GM12878 (cell line): ENCODE results near the gene ANO2. TPM values are rescaled to one million over a fixed set of nuclear protein-coding genes. Genes with fewer than 3 reads are reported as not detected.

ENCODE experiments used
- ATAC-seq: fragments of 200-7000 bp; cut with Tn5 transposase; 3 replicates; pipeline ENCODE4 v1.9.1; 2020; ENCODE audit warnings: mild to moderate bottlenecking, moderate library complexity
- BruUV-seq: library from RNA; stranded (reverse); fragments of 400-500 nt; replicated peaks from 2 replicates; lab custom pipeline; 2021; lab: Mats Ljungman, UMichigan
- CTCF ChIA-PET: fragments of 300-600 bp; sonication (Branson Sonifier 250); formaldehyde crosslinking; extraction: SDS; loops from one replicate; lab custom pipeline; 2021; ENCODE audit warnings: inconsistent platforms; lab: Yijun Ruan, JAX
- POLR2A ChIA-PET: fragments of 350-600 bp; formaldehyde crosslinking; extraction: SDS; loops from one replicate; lab custom pipeline; 2021; ENCODE audit warnings: inconsistent platforms; lab: Charles Lee
- RAD21 ChIA-PET: fragments of 300-600 bp; sonication (Branson Sonifier 250); formaldehyde crosslinking; loops from one replicate; lab custom pipeline; 2023; ENCODE audit warnings: antibody characterized with exemption; ENCODE audit not compliant: unreplicated experiment; lab: Charles Lee
- SMC1A ChIA-PET: fragments of 300-600 bp; sonication (Branson Sonifier 250); formaldehyde crosslinking; loops from one replicate; lab custom pipeline; 2023; ENCODE audit not compliant: unreplicated experiment, uncharacterized antibody; lab: Charles Lee
- DNase-seq: peaks from one replicate; pipeline ENCODE4 v3.0.0-alpha.2; 2011; ENCODE audit warnings: low read depth, low spot score
- FAIRE-seq: peaks from 3 replicates; lab custom pipeline; 2011; peaks lifted over from hg19 to GRCh38; lab: Jason Lieb, UNC
- H2AFZ ChIP-seq: 2 replicates; pipeline ENCODE4 v1.6.0; 2011; ENCODE audit warnings: low read depth, low read length, control low read depth; ENCODE audit not compliant: control insufficient read depth
- H3K27ac ChIP-seq: 2 replicates; pipeline ENCODE4 v1.5.1; 2011; ENCODE audit warnings: control low read depth; ENCODE audit not compliant: control insufficient read depth, insufficient read depth
- H3K27me3 ChIP-seq, 2 experiments: replicated peaks in 1 of 2; 2 replicates each; pipeline versions ENCODE4 v1.6.0 to v1.6.1; 2011; ENCODE audit warnings: low read length in 1 of 2; ENCODE audit not compliant: control insufficient read depth in 2 of 2, insufficient read depth in 2 of 2
- H3K36me3 ChIP-seq, 2 experiments: 2 replicates each; pipeline ENCODE4 v1.5.1; 2011; ENCODE audit warnings: low read length in 1 of 2; ENCODE audit not compliant: control insufficient read depth in 2 of 2, insufficient read depth in 2 of 2
- H3K4me1 ChIP-seq: 2 replicates; pipeline ENCODE4 v1.6.1; 2011; ENCODE audit warnings: mild to moderate bottlenecking, low read length, moderate library complexity, mixed read lengths; ENCODE audit not compliant: control insufficient read depth, insufficient read depth
- H3K4me2 ChIP-seq: 2 replicates; pipeline ENCODE4 v1.6.0; 2011; ENCODE audit warnings: control low read depth; ENCODE audit not compliant: control insufficient read depth, insufficient read depth
- H3K4me3 ChIP-seq: fragments of 200-600 bp; sonication (generic); 2 replicates; pipeline ENCODE4 v1.5.1; 2016
- H3K79me2 ChIP-seq: 2 replicates; pipeline ENCODE4 v1.6.0; 2011; ENCODE audit warnings: low read length; ENCODE audit not compliant: control insufficient read depth, insufficient read depth
- H3K9ac ChIP-seq: 2 replicates; pipeline ENCODE4 v1.8.0; 2011; ENCODE audit warnings: low read length, control low read depth, mixed read lengths; ENCODE audit not compliant: control insufficient read depth, insufficient read depth
- H3K9me3 ChIP-seq: replicated peaks from 3 replicates; pipeline ENCODE4 v1.5.1; 2011; ENCODE audit warnings: mild to moderate bottlenecking, low read length; ENCODE audit not compliant: control insufficient read depth, insufficient read depth
- H4K20me1 ChIP-seq: 2 replicates; pipeline ENCODE4 v1.6.0; 2011; ENCODE audit not compliant: control insufficient read depth, insufficient read depth
- EED ChIP-seq: sonication (generic); IDR thresholded peaks from 2 replicates; pipeline ENCODE4 v1.6.1; 2016; ENCODE audit warnings: antibody characterized with exemption, low read depth
- EP300 ChIP-seq, 2 experiments: fragments of 150-350 bp in 1 of 2; IDR thresholded peaks; 2 replicates each; pipeline ENCODE4 v1.6.1; 2011 to 2012; ENCODE audit warnings: low read depth in 2 of 2, low read length in 2 of 2, borderline replicate concordance in 1 of 2, improper control_type of control experiment in 1 of 2, inconsistent platforms in 1 of 2; ENCODE audit not compliant: control insufficient read depth in 1 of 2
- FOXK2 ChIP-seq: fragments of 450-650 bp; IDR thresholded peaks from 2 replicates; pipeline ENCODE4 v1.6.1; 2017; ENCODE audit warnings: mild to moderate bottlenecking, moderate library complexity
- LARP7 ChIP-seq: fragments of 450-650 bp; IDR thresholded peaks from 2 replicates; pipeline ENCODE4 v1.6.1; 2017; ENCODE audit warnings: mild to moderate bottlenecking
- MEF2A ChIP-seq: IDR thresholded peaks from 2 replicates; pipeline ENCODE4 v1.6.1; 2011; ENCODE audit warnings: low read depth, mild to moderate bottlenecking, low read length, moderate library complexity; ENCODE audit not compliant: insufficient read depth
- PAX5 ChIP-seq: IDR thresholded peaks from 2 replicates; pipeline ENCODE4 v1.6.1; 2011; ENCODE audit warnings: low read depth, low read length, borderline replicate concordance
- PKNOX1 ChIP-seq: fragments of 450-650 bp; IDR thresholded peaks from 2 replicates; pipeline ENCODE4 v1.6.1; 2016; ENCODE audit warnings: mild to moderate bottlenecking
- STAT3 ChIP-seq: IDR thresholded peaks from 2 replicates; pipeline ENCODE4 v1.6.1; 2011; ENCODE audit warnings: low read depth, low read length, improper control_type of control experiment
- SUZ12 ChIP-seq: fragments of 200-600 bp; sonication (generic); IDR thresholded peaks from one replicate; pipeline ENCODE4 v1.6.1; 2018; ENCODE audit warnings: antibody characterized with exemption, mild to moderate bottlenecking; ENCODE audit not compliant: unreplicated experiment
- ZNF217 ChIP-seq: fragments of 450-650 bp; IDR thresholded peaks from 2 replicates; pipeline ENCODE4 v1.6.1; 2017; ENCODE audit warnings: antibody characterized with exemption, mild to moderate bottlenecking
- ZNF592 ChIP-seq: fragments of 450-650 bp; IDR thresholded peaks from 2 replicates; pipeline ENCODE4 v1.6.1; 2017; ENCODE audit warnings: mild to moderate bottlenecking, moderate library complexity
- WGBS: methylation state at CpG from one replicate; pipeline ENCODE4 v1.1.6; 2016; ENCODE audit warnings: low lambda C conversion rate; ENCODE audit not compliant: insufficient replicate concordance, insufficient coverage; ENCODE audit errors: missing lambda C conversion rate; 5-methylcytosine and 5-hydroxymethylcytosine counted together
- in situ Hi-C: fragments of 300-500 bp; cut with MboI; formaldehyde crosslinking; loops from 9 replicates; pipeline ENCODE4 v1.14.3; 2018; ENCODE audit warnings: mixed read lengths
- intact Hi-C: fragments of 100-400 bp; cut with micrococcal nuclease; formaldehyde crosslinking; loops from one replicate; pipeline ENCODE4 v1.14.2; 2022; ENCODE audit not compliant: unreplicated experiment
- polyA plus RNA-seq, 11 experiments: library from polyadenylated mRNA; depleted of rRNA in 4 of 11; unstranded in 6 of 11; stranded (reverse) in 5 of 11; fragments of >200 nt; fragmentation: Nextera tagmentation in 4 of 11; fragmentation: Illumina TruSeq in 1 of 11; extraction: Ambion mirVana in 4 of 11; extraction: Trizol in 1 of 11; gene quantifications; 1 replicate in 1 of 11; 2 replicates in 10 of 11; pipeline versions ENCODE4 v1.2.1 to v1.2.3, GENCODE V29; 2011 to 2016; ENCODE audit warnings: inconsistent platforms in 2 of 11, missing spikeins in 2 of 11, low read depth in 1 of 11
- total RNA-seq, 4 experiments: library from RNA; depleted of rRNA in 3 of 4; stranded (reverse); fragments of >200 nt in 3 of 4; fragmentation: Illumina TruSeq in 1 of 4; extraction: Trizol in 1 of 4; gene quantifications; 2 replicates each; pipeline versions ENCODE4 v1.2.1 to v1.2.3, GENCODE V29; 2013 to 2021
- TF ChIP-seq, protein P1 (sequence below): fragments of 450-650 bp; IDR thresholded peaks from 2 replicates; pipeline ENCODE4 v1.6.1; 2016; ENCODE audit warnings: mild to moderate bottlenecking, moderate library complexity, borderline replicate concordance

ANO2 gene
- total and polyA plus RNA-seq, 10 of the 15 experiments (the other 5 are each of a cell fraction or from before 2014, with no cell fraction given), result not detected

- Histone ChIP-seq H2AFZ (no peak overlapping the region), H4K20me1 (no peaks in the 10 kb centered on the region), H3K79me2 (no peaks in the 10 kb centered on the region), H3K27me3 (peaks cover 2% of the 10 kb centered on the region in 2 experiments; a peak in 2 of 4 replicates), H3K27ac (no peak overlapping the region), H3K9me3 (no peaks in the 10 kb centered on the region), H3K9ac (no peak overlapping the region), H3K36me3 (no peaks in the 10 kb centered on the region), H3K4me1 (no peaks in the 10 kb centered on the region), H3K4me3 (no peak overlapping the region), H3K4me2 (no peak overlapping the region)
- in situ Hi-C loops (no loop called here), intact Hi-C loops (no loop called here)
- ATAC-seq (no peak), FAIRE-seq (no peak), DNase-seq (no peak)
- POLR2A ChIA-PET, result no interaction called here
- SMC1A ChIA-PET, result no interaction called here
- CTCF ChIA-PET, result interaction anchor here (0.6 kb wide), 1 partner anchor 463 kb away, joined by 3 read pairs; no protein-coding TSS in a partner anchor
- BruUV-seq, result no TSS peak
- RAD21 ChIA-PET, result no interaction called here
- 5% methylated on average over 7 of the region's 7 CpGs for WGBS
- TF ChIP-seq FOXK2 (no peak), EED (no peak), STAT3 (no peak), EP300 (IDR thresholded peaks at IDR 0.05; ENCODE audit: borderline replicate concordance in 1 of 2, control insufficient read depth in 1 of 2, low read depth in 2 of 2, low read length in 2 of 2) (no peak), LARP7 (no peak), ZNF217 (no peak), PAX5 (no peak), ZNF592 (no peak), MEF2A (no peak), PKNOX1 (no peak), SUZ12 (no peak)
- TF ChIP-seq, protein P1, sequence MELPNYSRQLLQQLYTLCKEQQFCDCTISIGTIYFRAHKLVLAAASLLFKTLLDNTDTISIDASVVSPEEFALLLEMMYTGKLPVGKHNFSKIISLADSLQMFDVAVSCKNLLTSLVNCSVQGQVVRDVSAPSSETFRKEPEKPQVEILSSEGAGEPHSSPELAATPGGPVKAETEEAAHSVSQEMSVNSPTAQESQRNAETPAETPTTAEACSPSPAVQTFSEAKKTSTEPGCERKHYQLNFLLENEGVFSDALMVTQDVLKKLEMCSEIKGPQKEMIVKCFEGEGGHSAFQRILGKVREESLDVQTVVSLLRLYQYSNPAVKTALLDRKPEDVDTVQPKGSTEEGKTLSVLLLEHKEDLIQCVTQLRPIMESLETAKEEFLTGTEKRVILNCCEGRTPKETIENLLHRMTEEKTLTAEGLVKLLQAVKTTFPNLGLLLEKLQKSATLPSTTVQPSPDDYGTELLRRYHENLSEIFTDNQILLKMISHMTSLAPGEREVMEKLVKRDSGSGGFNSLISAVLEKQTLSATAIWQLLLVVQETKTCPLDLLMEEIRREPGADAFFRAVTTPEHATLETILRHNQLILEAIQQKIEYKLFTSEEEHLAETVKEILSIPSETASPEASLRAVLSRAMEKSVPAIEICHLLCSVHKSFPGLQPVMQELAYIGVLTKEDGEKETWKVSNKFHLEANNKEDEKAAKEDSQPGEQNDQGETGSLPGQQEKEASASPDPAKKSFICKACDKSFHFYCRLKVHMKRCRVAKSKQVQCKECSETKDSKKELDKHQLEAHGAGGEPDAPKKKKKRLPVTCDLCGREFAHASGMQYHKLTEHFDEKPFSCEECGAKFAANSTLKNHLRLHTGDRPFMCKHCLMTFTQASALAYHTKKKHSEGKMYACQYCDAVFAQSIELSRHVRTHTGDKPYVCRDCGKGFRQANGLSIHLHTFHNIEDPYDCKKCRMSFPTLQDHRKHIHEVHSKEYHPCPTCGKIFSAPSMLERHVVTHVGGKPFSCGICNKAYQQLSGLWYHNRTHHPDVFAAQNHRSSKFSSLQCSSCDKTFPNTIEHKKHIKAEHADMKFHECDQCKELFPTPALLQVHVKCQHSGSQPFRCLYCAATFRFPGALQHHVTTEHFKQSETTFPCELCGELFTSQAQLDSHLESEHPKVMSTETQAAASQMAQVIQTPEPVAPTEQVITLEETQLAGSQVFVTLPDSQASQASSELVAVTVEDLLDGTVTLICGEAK, result no peak
These were observed 141.5 kb downstream of the ANO2 start for GRCh38 chr12:5803532-5803931.
